Memory B cell (primary cell): ENCODE data around the gene SPTBN1.

Experiments
- ATAC-seq: fragments of 150-1000 bp; cut with Tn5 transposase; 2 replicates; pipeline ENCODE4 v1.10.0; 2021; ENCODE audit warnings: low read depth, mild to moderate bottlenecking, moderate library complexity
- DNase-seq, 2 donors: peaks; one replicate each; pipeline ENCODE4 v3.0.0; 2022; ENCODE audit warnings: low spot score in 2 of 2
- H3K27ac Mint-ChIP-seq: one replicate; pipeline ENCODE4 v1.8.0; 2022; ENCODE audit warnings: mild to moderate bottlenecking, moderate library complexity, mixed read lengths
- H3K27me3 Mint-ChIP-seq: one replicate; pipeline ENCODE4 v1.8.0; 2022; ENCODE audit warnings: mixed read lengths
- H3K36me3 Mint-ChIP-seq: one replicate; pipeline ENCODE4 v1.8.0; 2022; ENCODE audit warnings: mild to moderate bottlenecking, mixed read lengths
- H3K4me1 Mint-ChIP-seq: one replicate; pipeline ENCODE4 v1.8.0; 2022; ENCODE audit warnings: mixed read lengths
- H3K4me3 Mint-ChIP-seq: one replicate; pipeline ENCODE4 v1.8.0; 2022; ENCODE audit warnings: mild to moderate bottlenecking, moderate library complexity, mixed read lengths
- H3K9me3 Mint-ChIP-seq: one replicate; pipeline ENCODE4 v1.8.0; 2022; ENCODE audit warnings: mixed read lengths

Gene SPTBN1

GRCh38 chr2:54624591-54625071 lies 168.5 kb downstream of the SPTBN1 start:
- Mint-ChIP-seq H3K36me3 (peaks cover 52% of the 10 kb centered on the region), H3K4me1 (no peaks in the 10 kb centered on the region), H3K27me3 (no peaks in the 10 kb centered on the region), H3K9me3 (no peaks in the 10 kb centered on the region), H3K4me3 (no peak overlapping the region), H3K27ac (no peak overlapping the region)
- no peak for ATAC-seq
- no peak for DNase-seq

GRCh38 chr2:54626131-54626530 lies 170.0 kb downstream of the SPTBN1 start:
- Mint-ChIP-seq H3K4me1 (no peaks in the 10 kb centered on the region), H3K27me3 (no peaks in the 10 kb centered on the region), H3K27ac (peak overlapping the region; percentile 88), H3K4me3 (no peak overlapping the region), H3K9me3 (no peaks in the 10 kb centered on the region), H3K36me3 (peaks cover 47% of the 10 kb centered on the region)
- DNase-seq (no peak), ATAC-seq (no peak)

DNA sequence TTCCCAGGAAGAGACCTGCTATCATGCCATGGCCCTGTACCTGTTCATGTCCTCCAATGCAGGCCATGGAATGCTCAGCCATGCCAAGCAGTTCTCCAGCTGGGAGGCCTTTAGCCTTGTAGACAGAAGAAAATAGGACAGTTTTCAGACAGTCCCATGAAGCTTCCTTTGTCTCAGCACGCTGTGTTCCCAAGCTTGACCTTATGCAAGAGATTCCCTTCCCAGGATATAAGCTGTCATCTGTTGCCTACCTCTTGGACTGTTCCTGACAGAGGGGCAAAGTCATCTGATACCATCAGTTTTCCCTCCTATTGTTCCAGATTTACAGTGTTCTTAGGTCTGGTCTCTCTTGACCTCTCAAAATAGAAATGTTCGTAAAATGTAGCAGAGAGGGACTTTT lies 170.8 kb downstream of the SPTBN1 start:
- no peak overlapping the region for H3K4me3 Mint-ChIP-seq
- H3K27ac Mint-ChIP-seq: peak overlapping the region; percentile 88
- no peaks in the 10 kb centered on the region for H3K4me1 Mint-ChIP-seq
- DNase-seq: no peak
- peaks cover 47% of the 10 kb centered on the region for H3K36me3 Mint-ChIP-seq
- no peaks in the 10 kb centered on the region for H3K27me3 Mint-ChIP-seq
- no peak for ATAC-seq
- no peaks in the 10 kb centered on the region for H3K9me3 Mint-ChIP-seq

DNA sequence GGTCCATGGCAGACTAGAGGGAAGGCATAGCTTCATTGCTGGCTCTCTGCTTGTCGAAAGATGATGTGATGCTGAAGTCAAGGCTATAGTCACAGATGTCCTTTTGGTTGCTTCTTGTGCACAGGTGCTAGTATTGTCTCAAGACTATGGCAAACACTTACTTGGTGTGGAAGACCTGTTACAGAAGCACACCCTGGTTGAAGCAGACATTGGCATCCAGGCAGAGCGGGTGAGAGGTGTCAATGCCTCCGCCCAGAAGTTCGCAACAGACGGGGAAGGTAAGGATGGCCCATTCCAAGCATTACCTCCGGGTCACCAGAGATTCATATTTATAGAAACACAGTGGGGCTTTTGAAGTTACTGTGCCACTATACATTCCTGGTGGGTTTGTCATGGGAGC lies 171.8 kb downstream of the SPTBN1 start:
- no peaks in the 10 kb centered on the region for H3K27me3 Mint-ChIP-seq
- H3K36me3 Mint-ChIP-seq: peaks cover 46% of the 10 kb centered on the region
- H3K27ac Mint-ChIP-seq: no peak overlapping the region
- ATAC-seq (no peak), DNase-seq (no peak)
- H3K9me3 Mint-ChIP-seq: no peaks in the 10 kb centered on the region
- H3K4me1 Mint-ChIP-seq: peaks cover 4% of the 10 kb centered on the region
- no peak overlapping the region for H3K4me3 Mint-ChIP-seq

DNA sequence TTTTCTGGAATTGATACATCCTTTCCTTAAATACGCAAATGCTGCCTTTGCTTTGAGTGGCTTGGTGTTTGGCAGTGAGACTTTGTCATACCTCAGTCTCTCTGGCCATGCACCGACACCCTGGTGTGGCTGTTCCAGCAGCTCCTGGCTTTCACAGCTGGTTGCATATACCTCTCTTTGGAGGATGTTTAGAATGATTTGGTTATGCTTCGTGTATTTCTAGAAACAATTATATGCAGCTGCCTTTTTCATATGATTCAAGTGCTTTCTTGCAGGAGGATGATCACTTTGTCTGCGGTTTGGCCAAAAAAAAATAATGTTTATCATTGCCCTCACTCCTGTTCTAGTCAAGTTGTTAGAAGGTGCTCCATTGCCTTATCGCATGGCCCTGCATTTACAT lies 172.3 kb downstream of the SPTBN1 start:
- DNase-seq: no peak
- no peak overlapping the region for H3K4me3 Mint-ChIP-seq
- H3K27ac Mint-ChIP-seq: peak overlapping the region; percentile 80
- no peaks in the 10 kb centered on the region for H3K9me3 Mint-ChIP-seq
- ATAC-seq: no peak
- peaks cover 4% of the 10 kb centered on the region for H3K4me1 Mint-ChIP-seq
- H3K36me3 Mint-ChIP-seq: peaks cover 47% of the 10 kb centered on the region
- no peaks in the 10 kb centered on the region for H3K27me3 Mint-ChIP-seq

- peak overlapping the region; percentile 80 for H3K27ac Mint-ChIP-seq
- DNase-seq (no peak), ATAC-seq (no peak)
- H3K36me3 Mint-ChIP-seq: peaks cover 45% of the 10 kb centered on the region
- no peaks in the 10 kb centered on the region for H3K27me3 Mint-ChIP-seq
- H3K9me3 Mint-ChIP-seq: no peaks in the 10 kb centered on the region
- H3K4me1 Mint-ChIP-seq: peaks cover 5% of the 10 kb centered on the region
- H3K4me3 Mint-ChIP-seq: no peak overlapping the region
Observed at GRCh38 chr2:54628957-54629356, 172.8 kb downstream of the SPTBN1 start.

DNA sequence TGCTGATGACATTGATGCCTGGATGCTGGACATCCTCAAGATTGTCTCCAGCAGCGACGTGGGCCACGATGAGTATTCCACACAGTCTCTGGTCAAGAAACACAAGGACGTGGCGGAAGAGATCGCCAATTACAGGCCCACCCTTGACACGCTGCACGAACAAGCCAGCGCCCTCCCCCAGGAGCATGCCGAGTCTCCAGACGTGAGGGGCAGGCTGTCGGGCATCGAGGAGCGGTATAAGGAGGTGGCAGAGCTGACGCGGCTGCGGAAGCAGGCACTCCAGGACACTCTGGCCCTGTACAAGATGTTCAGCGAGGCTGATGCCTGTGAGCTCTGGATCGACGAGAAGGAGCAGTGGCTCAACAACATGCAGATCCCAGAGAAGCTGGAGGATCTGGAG lies 173.3 kb downstream of the SPTBN1 start:
- Mint-ChIP-seq H3K4me3 (no peak overlapping the region), H3K4me1 (peaks cover 9% of the 10 kb centered on the region), H3K27me3 (no peaks in the 10 kb centered on the region), H3K36me3 (peaks cover 44% of the 10 kb centered on the region), H3K27ac (no peak overlapping the region), H3K9me3 (no peaks in the 10 kb centered on the region)
- no peak for DNase-seq
- ATAC-seq: no peak

DNA sequence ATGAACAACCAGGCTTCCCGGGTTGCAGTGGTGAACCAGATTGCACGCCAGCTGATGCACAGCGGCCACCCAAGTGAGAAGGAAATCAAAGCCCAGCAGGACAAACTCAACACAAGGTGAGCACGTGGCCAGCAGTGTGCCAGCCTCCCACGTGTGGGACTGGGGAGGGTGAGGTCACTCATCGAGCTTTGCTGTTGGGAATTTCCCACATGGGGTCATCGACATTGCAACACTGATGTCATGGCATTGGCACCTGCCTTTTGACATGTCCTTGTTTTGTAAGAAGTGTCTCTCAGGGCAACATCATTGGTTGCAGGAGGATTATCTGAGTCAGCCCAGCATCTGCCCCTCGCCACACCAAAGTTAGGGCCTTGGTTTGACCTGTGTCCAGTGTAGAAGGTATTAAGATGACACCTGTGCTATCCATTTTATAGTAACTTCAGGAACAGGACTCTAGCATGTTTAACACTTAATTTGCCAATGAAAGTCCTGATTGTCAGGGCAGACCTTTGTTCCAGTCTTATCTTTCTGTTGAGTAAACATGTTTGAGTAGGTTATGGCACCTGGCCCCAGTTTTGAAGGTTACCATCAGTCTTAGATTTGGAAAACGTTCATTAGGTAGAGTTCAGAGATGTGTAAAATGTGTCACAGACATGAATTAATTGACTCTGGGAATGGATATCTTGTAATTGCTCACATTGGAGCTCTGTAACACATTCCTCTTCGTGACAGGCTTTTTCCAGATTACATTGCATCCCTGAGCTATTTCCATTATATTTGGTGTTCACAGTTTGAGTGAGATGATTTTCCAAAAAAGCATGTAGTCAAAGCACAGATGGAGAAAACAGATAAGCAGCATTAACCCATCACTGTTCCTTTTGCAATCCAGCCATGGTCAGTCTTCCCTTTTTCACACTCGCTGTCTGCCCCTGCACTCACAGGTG lies 174.1 kb downstream of the SPTBN1 start:
- ATAC-seq: peak; percentile 48
- H3K27ac Mint-ChIP-seq: peak overlapping the region; percentile 53
- H3K36me3 Mint-ChIP-seq: peaks cover 41% of the 10 kb centered on the region
- peaks cover 17% of the 10 kb centered on the region for H3K4me1 Mint-ChIP-seq
- no peaks in the 10 kb centered on the region for H3K9me3 Mint-ChIP-seq
- no peaks in the 10 kb centered on the region for H3K27me3 Mint-ChIP-seq
- no peak overlapping the region for H3K4me3 Mint-ChIP-seq
- no peak for DNase-seq

DNA sequence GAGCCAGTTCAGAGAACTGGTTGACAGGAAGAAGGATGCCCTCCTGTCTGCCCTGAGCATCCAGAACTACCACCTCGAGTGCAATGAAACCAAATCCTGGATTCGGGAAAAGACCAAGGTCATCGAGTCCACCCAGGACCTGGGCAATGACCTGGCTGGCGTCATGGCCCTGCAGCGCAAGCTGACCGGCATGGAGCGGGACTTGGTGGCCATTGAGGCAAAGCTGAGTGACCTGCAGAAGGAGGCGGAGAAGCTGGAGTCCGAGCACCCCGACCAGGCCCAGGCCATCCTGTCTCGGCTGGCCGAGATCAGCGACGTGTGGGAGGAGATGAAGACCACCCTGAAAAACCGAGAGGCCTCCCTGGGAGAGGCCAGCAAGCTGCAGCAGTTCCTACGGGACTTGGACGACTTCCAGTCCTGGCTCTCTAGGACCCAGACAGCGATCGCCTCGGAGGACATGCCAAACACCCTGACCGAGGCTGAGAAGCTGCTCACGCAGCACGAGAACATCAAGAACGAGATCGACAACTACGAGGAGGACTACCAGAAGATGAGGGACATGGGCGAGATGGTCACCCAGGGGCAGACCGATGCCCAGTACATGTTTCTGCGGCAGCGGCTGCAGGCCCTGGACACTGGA lies 174.9 kb downstream of the SPTBN1 start:
- H3K36me3 Mint-ChIP-seq: peaks cover 38% of the 10 kb centered on the region
- H3K4me3 Mint-ChIP-seq: no peak overlapping the region
- H3K9me3 Mint-ChIP-seq: no peaks in the 10 kb centered on the region
- H3K27me3 Mint-ChIP-seq: no peaks in the 10 kb centered on the region
- DNase-seq (no peak), ATAC-seq (no peak)
- H3K4me1 Mint-ChIP-seq: peaks cover 22% of the 10 kb centered on the region
- H3K27ac Mint-ChIP-seq: peak overlapping the region; percentile 53

- Mint-ChIP-seq H3K4me1 (peaks cover 25% of the 10 kb centered on the region), H3K27ac (peak overlapping the region; percentile 79), H3K27me3 (no peaks in the 10 kb centered on the region), H3K36me3 (peaks cover 37% of the 10 kb centered on the region), H3K4me3 (no peak overlapping the region), H3K9me3 (no peaks in the 10 kb centered on the region)
- ATAC-seq: no peak
- DNase-seq: no peak
Observed at GRCh38 chr2:54631755-54632154, 175.6 kb downstream of the SPTBN1 start.

DNA sequence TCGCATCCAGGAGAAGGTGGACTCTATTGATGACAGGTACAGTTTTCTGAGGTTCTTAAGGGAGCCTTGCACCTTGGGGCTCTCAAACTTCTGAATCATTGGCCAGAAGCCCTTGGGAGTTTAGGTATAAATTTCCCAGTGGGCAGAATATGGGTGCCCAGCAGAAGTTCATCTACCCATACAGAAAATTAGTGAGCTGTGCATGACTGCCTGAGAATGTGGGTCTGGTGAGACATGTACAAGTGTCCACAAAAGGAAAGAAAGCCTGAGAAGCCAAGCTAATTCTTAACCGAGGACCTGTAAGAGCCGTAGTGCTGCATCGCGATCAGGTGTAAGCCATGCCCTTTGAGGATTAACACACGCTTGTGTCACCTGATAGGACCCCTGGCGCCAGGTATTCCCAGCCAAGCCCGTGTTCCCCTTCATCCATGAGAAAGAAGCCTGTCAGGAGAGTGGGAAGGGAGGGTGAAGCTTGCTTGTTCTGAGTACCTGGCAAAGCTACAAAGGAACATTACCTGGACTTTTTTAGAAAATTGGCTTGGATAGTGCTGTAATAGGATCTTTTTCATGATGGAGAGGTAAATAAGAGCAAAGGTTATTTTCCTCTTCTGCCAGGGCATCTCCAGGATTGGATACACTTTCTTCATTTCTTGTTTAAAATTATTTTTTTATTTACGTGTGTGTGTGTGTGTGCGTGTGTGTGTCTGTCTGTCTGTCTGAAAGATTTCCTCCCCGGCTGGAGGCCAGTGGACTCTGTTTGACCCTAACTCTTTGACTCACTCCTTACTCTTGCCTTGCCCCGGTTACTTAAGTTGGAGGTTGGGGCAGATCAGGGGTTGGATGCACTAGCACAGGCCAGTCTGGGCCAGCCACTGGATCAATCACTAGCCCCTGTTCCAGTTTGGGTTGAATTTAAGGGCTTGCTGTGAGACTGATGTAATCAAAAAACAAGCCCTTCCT lies 176.9 kb downstream of the SPTBN1 start:
- DNase-seq: no peak

GRCh38 chr2:54634021-54634420 lies 177.9 kb downstream of the SPTBN1 start:
- H3K4me1 Mint-ChIP-seq: peaks cover 34% of the 10 kb centered on the region
- H3K4me3 Mint-ChIP-seq: peak overlapping the region; percentile 17
- no peak for ATAC-seq
- peaks cover 28% of the 10 kb centered on the region for H3K36me3 Mint-ChIP-seq
- DNase-seq: no peak
- H3K9me3 Mint-ChIP-seq: no peaks in the 10 kb centered on the region
- H3K27ac Mint-ChIP-seq: peak overlapping the region; percentile 93
- no peaks in the 10 kb centered on the region for H3K27me3 Mint-ChIP-seq

More for the DNA sequence above, 176.9 kb downstream of the SPTBN1 start:
- Mint-ChIP-seq H3K4me3 (no peak overlapping the region), H3K27me3 (no peaks in the 10 kb centered on the region), H3K9me3 (no peaks in the 10 kb centered on the region), H3K36me3 (peaks cover 29% of the 10 kb centered on the region), H3K4me1 (peaks cover 27% of the 10 kb centered on the region), H3K27ac (peak overlapping the region; percentile 79)
- no peak for ATAC-seq

DNA sequence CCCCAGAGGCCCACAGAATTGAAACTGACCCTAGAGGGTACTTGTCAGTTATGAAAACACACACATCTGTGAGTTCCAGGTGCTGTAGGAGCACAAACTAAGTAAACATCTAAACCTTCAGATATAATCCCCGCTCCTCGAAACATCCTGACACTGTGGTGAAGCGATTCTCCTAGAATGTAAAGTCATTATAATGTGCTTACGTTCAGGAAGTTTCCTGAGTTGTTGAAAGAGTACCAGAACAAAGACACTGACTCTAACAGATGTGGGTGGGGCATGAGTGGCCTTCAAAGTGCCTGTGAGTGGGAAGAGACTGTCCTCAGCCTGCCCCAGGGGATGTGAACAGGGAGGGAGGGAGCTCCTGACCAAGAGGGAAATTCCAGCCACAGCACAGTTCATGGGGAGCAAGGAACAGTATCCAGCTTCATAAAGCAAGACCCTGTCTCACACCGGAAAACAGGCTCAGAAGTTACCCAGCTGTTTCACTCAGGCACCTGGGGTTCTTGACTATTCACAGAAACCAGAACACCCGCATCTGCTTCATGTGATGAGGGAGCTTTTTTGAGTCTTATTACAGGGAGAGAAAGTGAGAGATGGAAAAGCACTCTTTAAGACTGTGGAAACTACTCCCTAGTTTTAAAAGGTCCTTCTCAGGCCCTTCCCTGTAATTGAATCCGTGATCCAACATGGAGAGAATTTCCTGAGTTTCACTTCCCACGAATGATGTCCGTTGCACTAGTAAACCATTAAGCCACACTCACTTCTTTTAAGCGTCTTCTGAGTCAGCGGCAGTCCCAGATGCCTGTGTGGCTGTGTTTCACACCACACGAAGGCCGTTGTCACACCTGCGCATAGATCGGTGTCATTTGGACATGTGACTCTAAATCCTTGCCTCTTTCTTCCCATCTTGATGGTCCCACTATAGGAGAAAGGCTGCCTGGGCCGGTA lies 178.7 kb downstream of the SPTBN1 start:
- Mint-ChIP-seq H3K9me3 (no peaks in the 10 kb centered on the region), H3K36me3 (peaks cover 29% of the 10 kb centered on the region), H3K4me1 (peaks cover 34% of the 10 kb centered on the region), H3K27ac (peak overlapping the region; percentile 93), H3K27me3 (no peaks in the 10 kb centered on the region), H3K4me3 (peak overlapping the region; percentile 57)
- DNase-seq (peak; percentile 25 to 29), ATAC-seq (peak; percentile 73)
